ENCODE measurements around the gene MRPL53. TPM values are rescaled to one million over a fixed set of nuclear protein-coding genes. Genes with fewer than 3 reads are reported as not detected.

The MRPL53 gene
- total and polyA plus RNA-seq, 9 of the 15 experiments (the other 6 are each of a cell fraction or from before 2014, with no cell fraction given): 11.5 to 87.9 (median 41.1) TPM

DNA sequence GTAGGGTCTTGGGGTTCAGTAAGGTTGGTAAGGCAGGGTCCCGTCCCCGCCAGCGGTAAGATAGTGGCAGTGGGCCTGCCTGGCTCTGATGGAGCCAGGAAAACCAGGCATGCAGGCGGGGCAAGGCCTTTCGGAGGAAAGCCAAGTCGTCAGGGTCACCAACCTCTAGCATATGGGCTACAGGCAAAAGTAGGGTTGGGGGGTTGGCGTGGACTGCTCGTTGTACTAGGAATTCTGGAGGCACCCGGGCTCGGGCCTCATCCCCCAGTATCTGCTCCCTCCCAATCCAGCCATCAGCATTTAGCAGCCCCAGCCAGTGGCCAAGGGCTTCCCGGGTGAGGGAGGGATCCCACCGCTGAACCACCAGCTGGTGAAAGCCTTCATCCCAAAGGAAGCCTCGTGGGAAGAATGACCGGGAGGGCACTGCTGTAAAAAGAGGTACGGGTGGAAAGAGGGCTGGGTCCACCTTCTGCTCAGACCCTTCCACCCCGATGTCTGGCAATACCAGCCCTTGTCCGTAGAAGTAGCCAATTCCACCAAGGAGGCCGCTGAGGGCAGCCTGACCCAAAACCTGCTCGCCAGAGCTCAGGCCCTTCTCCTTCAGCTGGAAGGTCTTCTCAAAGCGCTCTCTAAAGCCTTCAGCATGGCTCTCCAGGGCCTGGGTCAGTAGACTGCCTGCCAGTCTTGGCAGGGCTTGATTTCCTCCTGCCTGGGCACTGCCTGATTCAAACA is 10.3 kb downstream of the MRPL53 start:
- no peak for TF ChIP-seq TSHZ1 (CRISPR knock-in tag; IDR thresholded peaks at IDR 0.05)
- TF ChIP-seq RBFOX2 (IDR thresholded peaks at IDR 0.05; ENCODE audit: low read depth, low read length): peak; percentile 17
- TF ChIP-seq POLR2G (IDR thresholded peaks at IDR 0.05; ENCODE audit: low read depth, low read length): peak; percentile 3; the same call in 1 of the 2 replicates
- TF ChIP-seq POLR3A (IDR thresholded peaks at IDR 0.05; ENCODE audit: borderline replicate concordance, extremely low read depth, insufficient read depth, insufficient read length): no peak
- ChIA-PET CTCF (ENCODE audit: low intra/inter-chr PET ratio) (no interaction called here), POLR2A (interaction anchor here (0.6 to 1.0 kb wide), 5 partner anchors 9 to 342 kb away, joined by 3 to 6 read pairs (median 3); no protein-coding TSS in a partner anchor)
- in situ Hi-C loops (cut with MboI) (no loop called here), intact Hi-C loops (cut with micrococcal nuclease) (no loop called here)
- Histone ChIP-seq H3K9me3 (replicated peaks; ENCODE audit: control insufficient read depth, insufficient read depth, low read depth, low read length) (no peaks in the 10 kb centered on the region), H2AFZ (ENCODE audit: low read depth, low read length) (no peak overlapping the region), H3K27ac (ENCODE audit: extremely low read depth, low read depth, low read length) (no peak overlapping the region), H3K27me3 (ENCODE audit: control insufficient read depth in 2 of 2, insufficient read depth in 2 of 2, low read length in 2 of 2) (no peaks in the 10 kb centered on the region), H3K4me2 (ENCODE audit: insufficient read depth, low read length) (no peak overlapping the region), H3K4me3 (no peak overlapping the region), H3K9me1 (ENCODE audit: control insufficient read depth, insufficient read depth, low read length) (no peaks in the 10 kb centered on the region), H3K4me1 (replicated peaks in 1 of 2; ENCODE audit: control insufficient read depth in 2 of 2, insufficient read depth in 2 of 2, low read length in 2 of 2) (peaks cover 5 to 49% of the 10 kb centered on the region in 2 experiments; a peak in 4 of 5 replicates), H4K20me1 (replicated peaks; ENCODE audit: control insufficient read depth, insufficient read depth, low read length) (no peaks in the 10 kb centered on the region; the same call in 1 of the 2 replicates), H3K36me3 (ENCODE audit: control insufficient read depth, insufficient read depth, low read length) (peaks cover 25% of the 10 kb centered on the region), H3K9ac (ENCODE audit: insufficient read depth in 1 of 2, low read depth in 2 of 2, low read length in 2 of 2) (no peak overlapping the region), H3K79me2 (ENCODE audit: control insufficient read depth, insufficient read depth, low read length) (peaks cover 21% of the 10 kb centered on the region)
- FAIRE-seq: no peak
- no TSS peak for BruUV-seq (replicated peaks)
- no peak for DNase-seq (ENCODE audit: extremely low read depth in 1 of 4, low spot score in 3 of 4)
- 96% methylated on average over 18 of the region's 20 CpGs for WGBS (ENCODE audit: insufficient coverage, low coverage, missing lambda C conversion rate)
- no peak for ATAC-seq
